Activated CD4-positive, alpha-beta T cell treated with anti-CD3 and anti-CD28 coated beads, Interleukin-2, amount 50 U/mL, for 16 hours (primary cell): ENCODE measurements around the gene FAM237A.

ENCODE experiments used
- DNase-seq: peaks from one replicate; pipeline ENCODE4 v3.0.0-alpha.2; 2020

The FAM237A gene

DNA sequence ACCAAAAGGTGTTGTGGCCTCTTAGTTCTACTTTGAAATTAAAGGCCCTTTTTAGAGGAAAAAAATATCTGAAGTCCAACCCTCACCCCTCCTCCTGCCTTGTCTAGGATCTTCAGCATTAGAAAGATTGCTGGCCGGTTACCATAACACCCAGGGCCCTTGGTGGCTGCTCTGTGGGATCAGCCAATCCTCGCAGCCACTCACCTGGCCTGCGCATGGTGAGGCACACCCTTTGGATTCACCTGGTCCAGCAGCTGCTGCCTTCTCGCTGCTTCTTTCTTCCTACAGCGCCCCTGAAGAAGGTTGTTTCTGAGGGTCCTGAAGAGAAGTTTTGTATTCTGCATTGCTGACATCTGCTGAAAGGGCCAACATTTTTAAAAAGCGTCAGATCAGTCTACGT is 50.7 kb downstream of the FAM237A start:
- DNase-seq = no peak

DNA sequence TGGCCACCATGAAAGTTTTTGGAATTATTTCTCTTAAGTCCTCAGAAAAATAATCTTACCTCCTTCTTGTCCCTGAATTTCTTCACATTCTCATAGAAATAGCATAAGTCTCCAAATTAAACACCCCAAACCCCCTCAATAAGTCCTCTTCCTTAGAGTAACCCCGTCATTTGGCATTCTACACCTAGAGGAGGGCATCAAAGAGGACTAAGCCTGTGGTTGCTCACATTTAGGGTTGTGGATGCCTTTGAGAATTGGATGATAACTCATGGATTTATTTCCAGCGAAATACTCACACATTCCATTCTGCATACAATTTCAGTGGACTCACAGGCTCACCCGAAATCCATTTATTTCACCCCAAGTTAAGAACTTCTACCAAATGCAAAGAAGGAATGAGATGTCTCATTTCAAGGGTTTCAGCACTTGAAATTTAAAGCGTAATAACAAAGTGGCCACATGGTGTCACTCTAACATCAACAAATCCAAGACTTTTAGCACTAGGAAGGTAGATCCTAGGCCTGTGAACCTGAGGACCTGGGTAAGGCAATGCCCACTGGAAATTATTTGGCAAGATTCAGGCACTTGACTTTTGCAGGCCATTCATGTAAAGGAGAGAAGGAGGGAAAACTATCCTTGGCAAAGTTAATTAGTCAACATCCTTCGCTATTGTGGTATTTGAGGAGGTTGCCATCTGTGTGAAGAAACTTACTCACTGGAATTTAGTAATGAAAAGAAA is 51.3 kb downstream of the FAM237A start:
- peak; percentile 54 for DNase-seq

DNA sequence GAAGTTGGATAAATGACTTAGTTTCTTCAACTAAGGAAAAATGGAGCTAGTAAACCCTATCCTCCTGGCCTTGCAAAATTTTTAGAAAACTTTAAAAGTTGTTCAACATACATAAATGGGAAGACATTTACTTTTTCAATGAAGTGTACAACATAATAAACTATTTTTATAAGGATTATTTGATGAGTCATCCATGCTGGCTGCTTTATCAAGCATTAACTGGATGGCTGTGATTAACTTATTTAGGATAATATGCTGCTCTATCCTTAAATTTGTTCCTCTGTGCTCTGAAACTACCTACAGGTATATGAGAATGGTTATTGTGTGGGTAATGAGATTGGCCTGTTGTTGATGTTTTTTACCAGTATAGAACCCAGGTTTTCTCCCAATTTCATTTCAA is 54.6 kb downstream of the FAM237A start:
- no peak for DNase-seq

DNA sequence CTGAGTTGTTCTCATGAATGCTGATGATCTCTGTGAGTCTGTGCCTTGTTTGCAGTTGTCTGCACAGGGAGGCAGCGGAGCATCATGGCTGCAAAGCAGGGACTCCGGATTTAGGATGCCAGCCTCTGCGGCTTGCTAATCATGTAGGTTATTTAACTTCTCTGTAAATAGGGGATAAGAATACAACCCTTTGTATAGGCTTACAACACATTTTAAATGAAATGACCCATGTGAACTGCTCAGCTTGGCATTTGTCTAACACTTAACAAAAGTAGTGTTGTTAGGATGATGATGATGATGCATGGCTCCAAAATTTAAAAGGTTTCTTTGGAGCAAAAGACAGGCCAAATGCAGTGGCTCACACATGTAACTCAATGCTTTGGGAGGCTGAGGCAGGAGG is 56.5 kb downstream of the FAM237A start:
- DNase-seq = no peak
